CD4-positive, alpha-beta T cell treated with Interleukin-1 beta for 1 hour (primary cell): ENCODE results near the gene FH.

ENCODE experiments used
- DNase-seq, 2 donors: peaks; one replicate each; pipeline ENCODE4 v3.0.0-alpha.2; 2020 to 2022

FH gene

GRCh38 chr1:241519308-241520079 lies at the start of gene FH:
Gene FH (minus strand): TSS chr1:241519755. CDS start chr1:241519722, 33 bp downstream.
- peak; percentile 95 for DNase-seq

- DNase-seq, result no peak
Observed at GRCh38 chr1:241560849-241561187, 41.3 kb upstream of the FH start.

GRCh38 chr1:241560146-241560848 lies 40.7 kb upstream of the FH start:
- DNase-seq, result no peak

GRCh38 chr1:241557551-241558193 lies 38.1 kb upstream of the FH start:
- no peak for DNase-seq

- DNase-seq, result no peak
Observed at GRCh38 chr1:241557031-241557430, 37.5 kb upstream of the FH start.

- DNase-seq, result no peak
Observed at GRCh38 chr1:241555526-241555925, 36.0 kb upstream of the FH start.

- DNase-seq, result no peak
Observed at GRCh38 chr1:241553886-241554592, 34.5 kb upstream of the FH start.

GRCh38 chr1:241551759-241552638 lies 32.4 kb upstream of the FH start:
- DNase-seq, result peak; percentile 52 to 80

GRCh38 chr1:241550318-241550717 lies 30.8 kb upstream of the FH start:
- no peak for DNase-seq

GRCh38 chr1:241548008-241548407 lies 28.5 kb upstream of the FH start:
- no peak for DNase-seq

GRCh38 chr1:241542199-241542907 lies 22.8 kb upstream of the FH start:
- DNase-seq, result no peak

GRCh38 chr1:241536969-241537368 lies 17.4 kb upstream of the FH start:
- no peak for DNase-seq

- DNase-seq, result no peak
Observed at GRCh38 chr1:241536304-241536703, 16.7 kb upstream of the FH start.

GRCh38 chr1:241533326-241534115 lies 14.0 kb upstream of the FH start:
- peak in 1 of 2 donors; percentile 22 for DNase-seq

GRCh38 chr1:241532864-241533263 lies 13.3 kb upstream of the FH start:
- DNase-seq, result peak in 1 of 2 donors; percentile 75

- DNase-seq, result peak in 1 of 2 donors; percentile 37
Observed at GRCh38 chr1:241532162-241532531, 12.6 kb upstream of the FH start, which contains the start of gene KMO. Gene KMO (plus strand): TSS chr1:241532378. CDS start chr1:241532445, 67 bp downstream.

- DNase-seq, result peak in 1 of 2 donors; percentile 72
Observed at GRCh38 chr1:241531195-241532161, 11.9 kb upstream of the FH start.

GRCh38 chr1:241527146-241527545 lies 7.6 kb upstream of the FH start:
- no peak for DNase-seq

- DNase-seq, result no peak
Observed at GRCh38 chr1:241525026-241525425, 5.5 kb upstream of the FH start.
